Stimulated activated CD4-positive, alpha-beta T cell treated with anti-CD3 and anti-CD28 coated beads, TNF-alpha, amount 100 ng/mL, for 24 hours (primary cell): Measurements from ENCODE around the gene OXTR.

ENCODE experiments used
- DNase-seq, 3 experiments: peaks; one replicate each; pipeline ENCODE4 v3.0.0-alpha.2; 2020; ENCODE audit warnings: low read depth in 3 of 3

OXTR gene

DNA sequence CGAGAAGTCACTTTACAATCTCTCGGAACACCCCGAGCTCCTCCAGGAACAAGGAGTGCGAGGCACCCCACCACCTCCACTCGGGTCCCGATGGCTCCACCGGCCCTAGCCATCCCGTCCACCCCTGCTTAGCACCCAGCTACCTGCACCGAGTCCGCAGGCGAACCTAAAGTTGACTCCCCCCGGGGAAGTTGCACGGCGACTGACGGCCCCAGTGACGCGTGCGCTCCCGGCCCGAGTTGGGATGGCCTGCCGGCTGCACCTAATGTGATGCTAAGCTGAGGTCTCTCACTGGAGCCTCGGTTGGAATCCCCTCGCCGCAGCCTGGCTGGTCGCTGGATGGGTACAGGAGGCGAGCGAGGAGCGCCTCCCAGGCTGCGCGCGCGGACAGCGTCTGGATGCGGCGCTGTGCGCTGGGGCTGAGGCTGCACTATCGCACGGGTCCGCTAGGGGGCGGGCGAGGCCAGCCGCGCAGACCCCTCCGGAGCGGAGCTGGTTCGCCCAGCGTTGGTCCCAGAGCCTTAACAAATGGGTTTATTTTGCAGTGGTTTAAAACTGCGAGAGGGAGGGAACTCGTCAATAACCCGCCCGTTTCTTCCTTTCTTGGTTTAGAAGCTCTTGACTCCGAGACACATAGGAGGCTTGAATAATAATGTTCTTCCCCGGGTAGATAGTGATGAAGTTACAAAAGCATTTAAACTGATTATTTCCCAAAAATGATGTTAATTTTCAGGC, at the start of gene OXTR:
OXTR (minus strand) TSS at position 526 of the 735 bp plus-strand sequence. CDS start 1,426 bp downstream, outside the sequence.
- peak in 2 of 3 experiments; percentile 24 to 57 for DNase-seq

DNA sequence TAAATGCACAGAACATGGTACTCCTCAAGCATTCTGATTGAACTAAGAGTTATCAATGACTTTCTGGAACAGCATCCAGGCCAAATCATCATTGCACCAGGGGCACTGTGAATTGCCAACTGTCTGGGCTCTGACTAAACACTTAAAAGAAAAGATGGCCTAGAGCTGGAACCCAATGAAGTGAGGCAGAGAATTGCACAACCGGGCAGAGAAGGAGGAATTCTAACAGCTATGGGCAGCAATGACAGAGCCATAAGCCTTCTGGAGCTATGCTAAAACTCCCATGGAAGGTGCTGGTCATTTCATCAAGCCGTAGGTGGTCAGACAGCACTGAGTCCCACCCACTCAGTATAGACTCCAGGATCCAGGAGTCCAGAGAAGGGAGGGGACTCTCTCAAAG, 48.1 kb upstream of the OXTR start:
- DNase-seq, result no peak

DNA sequence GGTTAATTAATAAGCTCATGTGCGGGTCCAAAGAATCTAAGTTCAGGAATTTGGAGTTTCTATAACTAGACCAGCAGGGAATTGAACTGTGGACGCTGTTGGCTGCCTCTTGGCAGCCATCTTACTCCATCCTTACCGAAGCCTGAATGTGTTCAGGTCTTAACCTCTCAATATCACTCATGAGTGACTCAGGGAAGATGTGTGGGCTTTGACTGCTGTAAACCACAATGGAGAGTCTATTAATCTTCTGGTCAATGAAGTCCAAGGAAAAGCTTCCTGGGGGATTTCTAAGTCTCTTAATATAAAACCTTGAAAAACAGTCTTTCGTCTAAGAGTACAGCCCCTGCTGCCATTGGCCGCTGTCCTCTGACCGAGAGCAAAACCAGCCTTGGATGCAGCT, 46.7 kb upstream of the OXTR start:
- no peak for DNase-seq

DNA sequence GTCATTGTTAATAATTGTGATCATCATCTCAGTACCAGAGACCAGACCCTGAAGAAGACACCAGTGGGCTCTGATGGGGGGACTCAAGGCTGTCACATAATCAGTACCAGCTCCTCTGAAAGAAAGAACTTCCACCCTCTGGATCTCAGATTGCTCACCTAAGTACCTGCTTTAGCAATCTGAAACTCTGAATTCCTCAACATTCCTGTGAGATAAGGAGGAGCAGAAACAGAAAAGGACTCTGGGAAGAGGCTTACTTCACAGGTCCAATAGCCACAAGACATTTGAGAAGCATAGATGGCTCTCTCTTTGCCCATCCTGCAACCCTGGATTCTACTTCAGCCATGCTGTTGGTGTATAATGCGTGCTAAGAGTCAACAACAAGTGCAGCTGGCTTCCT, 44.0 kb upstream of the OXTR start:
- no peak for DNase-seq

DNA sequence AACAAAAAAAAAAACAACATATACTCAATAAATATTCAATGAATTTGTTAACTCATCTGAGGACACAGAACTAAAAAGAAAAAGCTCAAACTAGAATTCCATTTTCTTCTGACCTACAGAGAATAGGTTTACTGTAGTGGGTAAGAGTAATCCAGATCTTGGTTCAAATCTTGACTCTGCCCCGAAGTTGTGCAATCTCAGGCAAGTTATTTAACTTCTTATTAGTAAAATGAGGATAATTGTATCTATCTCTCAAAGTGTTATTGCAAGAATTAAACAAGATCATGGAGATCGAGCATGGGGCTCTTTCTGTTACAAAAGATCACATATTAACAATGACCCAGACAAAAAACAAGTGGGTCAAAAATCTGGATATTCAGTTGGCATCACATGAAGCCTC, 41.1 kb upstream of the OXTR start:
- DNase-seq, result no peak

DNA sequence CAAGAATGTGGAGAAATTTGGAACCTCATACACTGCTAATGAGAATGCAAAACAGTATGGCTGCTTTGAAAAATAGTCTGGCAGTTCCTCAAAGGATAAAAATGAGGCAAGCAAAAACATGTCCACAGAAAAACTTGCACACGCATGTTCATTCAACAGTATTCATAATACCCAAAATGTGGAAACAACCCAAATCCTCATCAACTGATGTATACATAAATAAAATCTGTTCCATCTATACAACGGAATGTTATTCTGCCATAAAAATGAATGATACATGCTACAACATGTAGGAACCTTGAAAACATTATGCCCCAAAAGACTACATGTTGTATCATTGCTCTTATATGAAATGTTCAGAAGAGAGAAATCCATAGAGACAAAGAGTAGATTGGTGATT, 36.4 kb upstream of the OXTR start:
- no peak for DNase-seq

DNA sequence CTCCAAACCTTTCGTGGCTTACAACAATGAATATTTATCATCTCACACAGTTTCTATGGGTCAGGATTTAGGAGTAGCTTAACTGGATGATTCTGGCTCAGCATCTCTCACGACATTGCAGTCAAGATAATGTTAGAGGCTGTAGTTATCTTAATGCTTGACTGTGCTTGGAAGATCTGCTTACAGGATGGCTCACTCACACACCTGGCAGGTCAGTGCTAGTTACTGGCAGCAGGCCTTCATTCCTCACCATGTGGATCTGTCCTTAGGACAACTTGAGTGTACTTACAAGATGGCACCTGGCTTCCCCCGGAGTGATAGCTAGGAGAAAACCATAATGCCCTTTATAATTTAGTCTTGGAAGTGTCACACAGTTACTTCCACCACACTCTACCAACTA, 32.8 kb upstream of the OXTR start:
- no peak for DNase-seq

DNA sequence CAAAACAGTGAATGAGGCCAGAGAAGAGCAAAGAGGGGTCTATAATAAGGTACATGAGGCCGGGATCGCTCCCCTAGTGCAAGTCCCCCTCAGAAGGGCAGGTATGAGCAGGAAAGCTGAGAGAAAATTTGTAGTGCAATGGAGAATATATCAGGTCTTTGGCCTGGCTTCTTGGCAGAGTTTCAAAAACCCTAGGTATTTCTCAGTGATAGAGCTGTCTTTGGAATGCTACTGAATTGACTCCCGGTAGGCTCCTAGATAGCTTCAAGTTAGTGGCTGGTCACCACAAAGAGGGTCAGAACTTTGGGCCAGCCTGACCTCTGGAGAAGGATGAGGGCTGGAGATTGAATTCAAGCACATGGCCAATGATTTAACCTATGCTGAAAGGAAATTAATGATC, 30.6 kb upstream of the OXTR start:
- DNase-seq, result no peak

DNA sequence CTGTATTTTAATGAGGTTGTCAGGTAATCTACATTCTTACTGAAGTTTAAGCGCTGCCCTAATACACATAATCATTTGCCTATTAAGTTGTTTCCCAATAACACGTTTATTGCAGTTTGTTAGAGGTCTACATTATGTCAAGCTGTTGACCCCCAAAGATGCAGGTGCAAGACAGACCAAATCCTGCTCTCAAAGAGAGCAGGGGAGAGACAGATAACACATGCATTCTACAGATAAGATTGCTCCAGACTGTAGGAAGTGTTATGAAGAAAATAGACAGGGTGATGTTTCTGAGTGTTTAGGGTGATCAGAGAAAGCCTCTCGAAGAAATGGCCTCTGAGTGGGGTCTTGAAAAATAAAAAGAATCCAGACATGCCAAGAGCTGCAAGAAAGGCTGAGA, 24.8 kb upstream of the OXTR start:
- no peak for DNase-seq

DNA sequence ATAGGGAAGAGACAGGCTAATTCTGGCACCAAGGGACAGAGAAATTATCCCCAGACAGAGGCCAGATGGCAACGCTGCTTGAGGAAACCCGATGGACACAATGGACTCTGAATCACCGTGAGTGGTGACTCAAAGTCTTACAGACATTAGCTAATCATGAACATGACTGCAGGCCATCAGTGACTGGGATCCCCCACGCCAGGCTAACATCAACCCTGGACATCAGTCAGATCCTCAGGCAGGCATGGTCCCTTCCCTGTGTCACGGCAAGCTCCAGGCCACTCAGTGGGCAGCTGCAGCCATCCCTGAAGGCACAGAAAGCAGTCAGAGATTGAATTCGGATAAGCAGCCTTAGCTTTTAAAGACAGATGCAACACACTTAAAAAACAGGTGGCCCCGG, 23.8 kb upstream of the OXTR start:
- DNase-seq, result no peak

DNA sequence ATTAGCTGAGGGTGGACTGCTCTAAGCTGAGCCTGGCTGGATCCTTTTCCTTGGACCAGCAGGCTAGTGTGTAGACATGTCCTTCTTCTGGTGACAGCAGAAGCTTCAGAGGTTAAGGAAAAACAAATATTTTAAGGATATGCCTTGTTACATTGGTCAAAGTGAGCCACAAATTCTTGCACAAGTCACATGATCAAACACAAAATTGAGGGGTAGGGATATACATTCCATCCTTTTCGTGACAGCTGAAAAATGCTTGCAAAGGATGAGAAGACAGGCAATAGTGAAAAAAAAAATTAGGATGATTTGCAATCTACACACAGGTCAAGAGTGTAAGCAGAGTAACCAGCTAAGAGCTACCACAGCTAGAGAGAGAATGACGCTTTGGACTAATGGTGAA, 21.1 kb upstream of the OXTR start:
- DNase-seq, result no peak

DNA sequence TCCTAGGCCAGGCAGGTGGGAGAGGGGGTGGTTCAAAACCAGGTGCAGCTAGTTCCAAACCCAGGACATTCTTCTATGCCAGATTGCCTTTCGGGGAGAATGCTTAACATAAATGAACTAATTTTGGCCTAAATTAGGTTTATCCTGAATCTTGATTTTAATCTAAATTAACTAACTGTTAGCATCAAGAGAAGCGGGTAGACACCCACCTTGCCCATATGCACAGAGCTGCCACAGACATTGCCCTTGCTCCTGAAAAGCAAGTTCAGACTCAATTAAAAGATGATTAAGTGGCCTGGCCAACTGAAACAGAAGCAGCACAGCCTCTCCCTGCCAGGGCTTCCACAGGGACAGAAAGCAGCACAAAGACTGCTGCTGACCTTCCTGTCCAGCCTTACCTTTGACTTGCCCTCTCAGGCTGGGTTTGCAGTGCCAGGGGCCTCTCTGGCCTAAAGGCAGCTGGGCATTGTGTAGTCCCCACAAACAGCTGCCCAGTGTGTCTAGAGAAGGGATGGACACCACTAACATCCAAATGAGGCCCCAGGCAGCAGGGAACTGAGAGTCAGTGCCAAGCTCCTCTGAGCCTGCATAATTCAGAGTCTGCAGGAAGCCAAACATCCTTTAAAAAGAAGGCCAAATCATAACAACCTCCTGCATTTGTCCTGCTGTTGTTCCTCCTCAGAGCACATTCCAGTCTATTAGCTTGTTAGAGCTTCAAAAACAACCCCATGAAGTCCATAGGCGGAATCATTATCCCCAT, 15.4 kb upstream of the OXTR start:
- DNase-seq, result no peak

DNA sequence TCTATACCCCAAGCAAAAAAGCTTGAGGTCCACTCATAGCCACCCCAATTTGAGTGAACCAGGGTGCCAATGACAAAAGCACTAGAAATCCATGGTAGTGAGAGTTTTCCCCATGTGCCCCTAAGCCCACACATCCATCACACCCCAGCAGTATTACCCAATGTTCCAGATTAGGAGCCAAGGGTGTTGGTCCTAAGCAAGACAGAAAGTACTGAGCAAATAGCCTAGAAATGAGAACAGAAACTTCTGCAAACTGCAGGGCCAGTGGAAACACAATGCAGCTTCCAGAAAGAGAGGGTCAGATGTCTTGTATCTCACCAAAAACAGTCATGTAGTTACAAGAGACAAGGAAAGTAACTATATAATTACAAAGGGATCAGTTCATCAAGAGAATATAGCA, 10.9 kb upstream of the OXTR start:
- no peak for DNase-seq

DNA sequence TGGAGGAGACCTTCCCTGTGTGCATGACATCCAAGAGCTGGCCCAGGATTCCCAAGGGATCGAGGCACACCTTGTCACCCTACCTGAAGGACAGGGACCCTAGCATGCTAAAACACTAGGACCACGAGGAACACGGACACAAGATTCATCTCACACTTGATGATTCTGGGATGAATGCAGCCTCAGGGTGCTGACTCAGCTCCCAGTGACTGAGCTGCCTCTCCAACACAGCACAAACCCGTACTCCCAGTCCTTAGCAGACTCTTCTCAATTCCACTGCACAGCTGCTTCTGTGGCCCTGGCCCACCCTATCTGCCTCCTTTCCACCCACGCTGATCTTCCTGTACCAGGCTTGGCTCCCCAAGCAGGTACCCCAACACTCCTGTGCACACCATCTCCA, 9.1 kb upstream of the OXTR start:
- DNase-seq, result no peak

DNA sequence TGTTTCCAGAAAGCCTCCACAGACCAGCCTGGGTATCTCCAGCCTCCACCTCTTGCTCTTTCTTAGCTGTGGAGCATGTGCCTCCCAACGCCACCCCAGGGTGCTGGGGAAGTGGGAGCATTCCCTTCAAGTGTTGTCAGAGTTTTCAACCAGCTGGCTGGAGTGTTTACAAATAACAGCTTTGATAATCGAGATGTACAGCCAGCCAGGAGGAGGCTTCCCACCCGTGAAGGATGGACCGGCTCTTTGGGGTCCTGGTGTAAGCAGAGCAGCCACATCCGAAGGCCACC, 8.5 kb upstream of the OXTR start:
- DNase-seq, result no peak

DNA sequence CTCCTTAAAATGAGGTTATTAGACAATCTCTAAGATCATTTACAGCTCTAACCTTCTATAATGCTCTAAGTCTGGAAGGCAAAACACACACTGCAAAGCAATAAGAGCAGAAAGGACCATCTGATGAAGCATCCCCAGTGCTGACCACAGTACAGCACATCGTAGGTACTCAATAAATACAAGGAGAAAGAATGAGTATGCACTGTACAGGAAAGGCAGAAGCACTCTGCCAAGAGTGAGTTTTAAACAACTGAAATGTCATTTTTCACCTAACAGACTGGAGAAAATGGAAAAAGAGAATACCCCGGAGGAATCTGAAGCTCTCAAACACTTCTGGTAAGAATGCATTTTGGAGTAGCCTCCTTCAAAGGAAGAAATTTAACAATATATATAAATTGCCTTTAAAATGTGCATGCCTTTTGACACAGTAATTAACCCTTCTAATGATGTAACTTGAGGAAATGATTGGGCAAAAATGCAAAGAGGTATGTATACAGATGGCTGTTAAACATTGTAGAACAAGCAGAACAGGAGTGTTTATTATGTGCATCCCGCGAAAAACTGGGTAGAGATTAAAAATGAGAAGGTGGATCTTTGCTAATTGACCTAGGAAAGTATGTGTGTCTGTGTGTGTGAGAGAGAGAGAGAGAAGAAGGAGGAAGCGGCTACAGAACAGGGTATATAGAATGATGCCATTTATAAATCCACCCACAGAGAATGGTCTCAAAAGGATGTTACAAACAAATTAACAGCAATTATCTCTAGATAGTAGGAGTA, 8.0 kb upstream of the OXTR start:
- no peak for DNase-seq

DNA sequence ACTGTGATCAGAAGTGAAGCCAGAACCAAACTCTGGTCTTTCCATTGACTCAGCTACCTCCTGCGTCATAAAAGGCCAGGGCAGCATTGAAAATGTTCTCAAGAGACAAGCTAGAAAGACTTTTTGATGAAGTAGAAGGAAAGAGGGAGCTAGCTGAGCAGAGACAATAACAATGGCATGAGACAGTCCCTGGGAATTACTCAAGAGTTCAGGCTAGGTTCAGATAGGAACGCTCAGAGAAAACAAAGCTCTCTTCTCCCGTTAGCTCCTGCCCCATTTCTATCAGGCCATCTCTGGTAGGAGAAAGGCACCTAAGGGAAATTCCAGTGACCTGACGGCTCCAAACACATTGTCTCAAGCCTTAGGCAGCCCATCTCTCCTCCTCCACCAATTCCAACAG, 7.0 kb upstream of the OXTR start:
- DNase-seq, result no peak

DNA sequence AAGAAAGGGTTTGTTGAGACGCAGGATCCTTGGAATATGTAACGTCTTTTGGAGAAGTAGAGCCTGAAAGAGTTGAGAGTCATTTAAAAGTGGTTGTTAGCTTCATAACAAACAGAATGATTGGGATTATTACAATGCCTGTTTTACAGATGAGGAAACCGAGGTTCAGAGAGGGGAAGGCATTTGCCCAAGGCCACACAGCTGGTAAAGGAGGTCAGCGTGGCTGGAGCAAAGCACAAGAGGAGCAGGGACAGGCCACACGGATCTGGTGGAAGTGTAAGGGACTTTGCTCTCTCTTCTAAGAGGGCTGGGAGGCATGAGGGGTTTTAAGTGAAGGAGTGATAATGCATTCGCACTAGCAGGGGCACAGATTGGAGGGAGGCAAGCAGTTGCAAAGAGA, 6.2 kb upstream of the OXTR start:
- no peak for DNase-seq

DNA sequence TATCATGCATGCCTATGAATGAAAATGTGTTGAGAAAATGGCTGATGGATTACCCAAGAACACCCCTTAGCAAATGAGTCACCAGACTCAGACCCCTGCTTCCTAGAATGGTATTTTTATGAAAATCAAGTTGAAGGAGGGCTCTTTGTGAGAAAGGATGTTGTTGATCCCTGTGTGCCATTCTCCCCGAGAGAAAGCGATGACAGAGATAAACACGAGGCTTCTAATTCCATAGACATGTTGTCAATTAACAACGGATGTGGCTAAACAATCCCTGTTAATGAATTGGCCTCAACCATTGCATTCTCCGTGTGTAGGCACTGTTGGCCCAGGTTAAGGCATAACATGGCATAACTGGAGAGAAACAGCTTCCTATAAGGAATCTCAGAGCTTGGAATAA, 5.8 kb upstream of the OXTR start:
- DNase-seq, result no peak

DNA sequence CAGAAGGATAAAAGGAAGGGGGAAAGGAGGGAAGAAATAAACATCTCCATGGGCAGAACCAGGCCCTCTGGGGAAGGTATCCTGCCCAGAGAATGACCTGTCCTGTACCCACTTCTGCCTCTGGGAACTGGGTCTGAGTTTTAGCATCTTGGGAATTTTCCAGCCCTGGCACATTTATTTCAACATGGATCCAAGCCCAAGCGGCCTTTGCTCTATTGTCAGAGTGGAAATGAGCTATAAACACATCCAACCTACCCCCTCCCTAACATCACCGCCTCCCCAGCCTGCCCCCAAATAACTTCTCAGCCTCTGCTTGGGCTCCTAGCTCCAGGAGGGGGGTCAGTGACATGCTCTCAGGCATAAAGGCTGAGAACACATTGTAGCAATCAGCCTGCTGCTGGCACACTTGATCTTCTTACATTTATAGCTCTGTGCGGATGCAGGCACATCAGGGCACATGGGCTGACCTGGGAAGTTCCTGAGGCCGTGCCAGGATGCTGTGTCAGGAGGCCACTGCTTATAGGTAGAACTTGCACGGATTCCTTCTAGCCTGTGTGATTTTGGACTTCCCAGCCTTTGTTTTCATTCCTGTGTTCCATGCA, 4.6 kb upstream of the OXTR start:
- DNase-seq, result no peak

DNA sequence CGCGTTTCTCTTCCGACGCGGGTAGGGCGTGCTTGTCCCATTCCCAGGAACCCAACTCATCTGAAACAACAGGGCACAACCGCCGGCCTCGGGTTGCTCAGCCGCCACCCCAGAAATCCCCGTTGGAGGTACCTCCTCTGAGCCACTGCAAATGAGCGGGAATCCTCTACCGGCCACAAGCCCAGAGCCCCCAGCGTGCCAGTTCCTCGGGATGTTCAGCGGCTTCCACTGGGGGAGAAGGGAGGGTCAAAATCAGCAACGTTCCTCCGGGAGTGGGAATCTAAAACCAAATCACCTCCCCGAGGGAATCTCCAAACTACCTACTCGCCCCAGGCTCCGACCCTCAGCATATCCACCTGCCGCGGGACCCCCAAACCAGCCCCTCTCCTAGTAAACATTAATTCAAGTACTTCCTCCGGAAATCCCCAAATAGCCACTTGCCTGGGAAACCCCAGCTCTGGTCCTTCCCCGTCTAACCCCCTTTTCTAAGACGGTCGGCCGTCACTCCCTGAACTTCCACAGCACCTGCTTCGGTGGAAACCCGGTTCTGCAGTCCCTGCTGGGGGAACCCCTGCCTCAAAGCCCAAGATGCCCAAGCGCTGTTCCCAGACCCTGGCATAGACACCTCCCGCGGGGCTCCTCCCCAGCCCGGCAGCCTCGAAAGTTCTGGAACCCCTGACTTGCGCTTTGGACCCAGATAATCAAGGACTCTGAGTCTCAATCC, 887 bp downstream of the OXTR start:
- peak in 1 of 3 experiments; percentile 4 for DNase-seq
